Measurements from ENCODE around the gene B3GNT8.

- TF ChIP-seq CTCF (IDR thresholded peaks at IDR 0.05; ENCODE audit: control extremely low read depth in 1 of 3, insufficient read depth in 1 of 3, low read depth in 1 of 3, low read length in 3 of 3) (no peak), POLR2AphosphoS5 (IDR thresholded peaks at IDR 0.05; ENCODE audit: low read depth, low read length) (no peak)
These were observed 18.4 kb upstream of the B3GNT8 start for GRCh38 chr19:41445575-41445974.

Measured in H1 (cell line).